ENCODE measurements around the gene GJB1.
"Not testable (repeated sequence)": the region's sequence is repeated elsewhere in the genome, so short reads cannot be mapped to it uniquely, and the experiment has no call there.

The GJB1 gene

GRCh38 chrX:71222929-71223328 is at the start of gene GJB1:
TSS of gene GJB1 (plus strand) at chrX:71223224. CDS start at chrX:71223708, 484 bp downstream.
- DNase-seq = no peak

GRCh38 chrX:71173440-71173839 is 49.6 kb upstream of the GJB1 start:
- DNase-seq = no peak

GRCh38 chrX:71174795-71175194 is 48.2 kb upstream of the GJB1 start:
- DNase-seq = no peak

GRCh38 chrX:71175531-71175930 is 47.5 kb upstream of the GJB1 start:
- no peak for DNase-seq

- peak; percentile 31 for DNase-seq
Observed at GRCh38 chrX:71177327-71177726, 45.7 kb upstream of the GJB1 start.

DNA sequence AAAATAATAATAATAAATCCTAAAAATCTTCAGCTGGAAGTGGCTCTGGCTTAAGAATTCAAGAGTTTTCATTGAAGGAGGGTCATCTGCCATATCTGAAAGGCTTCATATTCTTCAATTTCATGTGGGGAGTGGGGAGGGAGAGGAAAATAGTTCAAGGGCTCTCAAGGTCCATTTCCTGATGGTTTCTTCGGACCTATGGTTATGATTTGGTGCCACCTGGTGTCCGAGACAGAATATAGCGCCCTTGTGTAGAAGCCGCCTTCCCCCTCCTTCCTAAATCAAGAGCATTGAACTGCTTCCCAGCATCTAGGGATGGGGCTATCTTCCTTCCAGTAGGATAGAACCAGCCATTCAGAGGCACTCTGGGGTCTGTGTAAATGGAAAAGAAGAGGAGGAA is 44.1 kb upstream of the GJB1 start:
- DNase-seq = peak; percentile 55

- DNase-seq = not testable (repeated sequence)
Observed at GRCh38 chrX:71180579-71181265, 42.3 kb upstream of the GJB1 start.

GRCh38 chrX:71181558-71181909 is 41.5 kb upstream of the GJB1 start:
- DNase-seq = no peak

GRCh38 chrX:71181910-71182799 is 40.9 kb upstream of the GJB1 start:
- peak; percentile 98 for DNase-seq

GRCh38 chrX:71182871-71183270 is 40.2 kb upstream of the GJB1 start:
- no peak for DNase-seq

GRCh38 chrX:71183341-71183740 is 39.7 kb upstream of the GJB1 start:
- no peak for DNase-seq

- no peak for DNase-seq
Observed at GRCh38 chrX:71184092-71184491, 38.9 kb upstream of the GJB1 start.

GRCh38 chrX:71184803-71185495 is 38.1 kb upstream of the GJB1 start:
- DNase-seq = no peak

DNA sequence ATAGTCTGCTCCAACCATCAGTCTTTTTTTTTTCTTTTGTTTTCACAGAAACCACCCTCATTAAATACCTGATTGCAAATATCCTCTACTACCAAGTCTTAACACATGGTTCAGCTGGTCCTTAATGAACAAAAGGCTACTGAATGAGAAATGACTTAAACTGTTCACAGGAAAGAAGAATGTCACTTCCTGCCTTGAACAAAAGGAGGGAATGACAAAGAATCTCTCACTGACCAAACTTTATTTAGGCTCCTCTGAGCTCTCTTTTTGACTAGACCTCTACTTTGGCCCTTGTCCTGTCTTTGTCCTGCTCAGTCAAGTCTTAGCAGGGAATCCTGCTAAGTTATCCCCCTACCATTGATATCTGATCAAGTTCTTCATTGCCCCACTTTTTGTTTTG is 31.8 kb upstream of the GJB1 start:
- DNase-seq = no peak

DNA sequence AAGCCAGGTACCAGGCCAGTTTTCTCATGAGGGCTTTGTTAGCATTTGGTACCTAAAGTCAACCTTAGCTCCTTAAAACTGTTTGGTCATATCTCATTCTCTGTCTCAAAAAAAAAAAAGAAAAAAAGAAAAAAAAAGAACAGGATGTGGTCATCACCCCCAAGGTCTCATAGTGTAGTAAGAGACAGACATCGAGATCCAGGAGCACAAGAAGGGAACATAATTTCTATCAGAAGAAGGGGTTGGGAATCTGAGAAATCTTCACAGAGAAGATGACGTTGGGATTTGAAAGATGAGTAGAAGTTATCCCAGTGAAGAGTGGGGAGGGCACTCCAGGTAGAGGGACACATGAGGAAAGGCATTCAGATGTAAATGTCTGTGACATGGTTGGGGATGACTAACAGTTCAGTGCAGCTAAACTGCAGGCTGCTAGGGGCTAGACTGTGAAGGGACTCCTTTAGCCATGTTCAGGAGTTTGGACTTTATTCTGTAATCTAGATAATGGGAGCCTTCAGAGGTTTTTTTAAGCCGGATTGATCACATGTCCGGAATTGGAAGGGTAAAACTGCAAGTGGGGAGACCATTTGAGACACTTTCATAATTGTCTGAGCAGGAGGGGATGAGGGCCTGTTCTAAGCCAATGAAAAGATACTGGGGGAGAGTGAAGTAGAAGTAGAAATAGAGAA is 26.9 kb upstream of the GJB1 start:
- no peak for DNase-seq

DNA sequence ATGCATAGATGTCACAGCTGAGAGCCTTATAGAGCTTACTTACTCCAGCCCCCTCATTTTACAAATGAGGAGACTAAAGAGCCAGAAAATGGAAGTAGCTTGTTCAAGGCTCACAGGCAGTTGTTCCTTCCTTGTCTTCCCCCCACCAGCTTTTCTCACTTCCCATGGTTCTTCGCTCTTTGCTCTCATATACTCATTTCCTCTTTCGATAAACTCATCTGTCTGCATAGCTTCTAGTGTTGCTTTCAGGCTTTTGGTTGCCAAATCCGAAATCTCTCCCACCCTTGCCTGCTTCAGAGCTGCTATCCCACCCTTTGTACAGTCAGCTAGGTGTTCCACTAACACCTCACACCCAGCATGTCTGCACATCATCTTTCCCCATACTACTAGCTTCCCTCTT is 25.0 kb upstream of the GJB1 start:
- no peak for DNase-seq

DNA sequence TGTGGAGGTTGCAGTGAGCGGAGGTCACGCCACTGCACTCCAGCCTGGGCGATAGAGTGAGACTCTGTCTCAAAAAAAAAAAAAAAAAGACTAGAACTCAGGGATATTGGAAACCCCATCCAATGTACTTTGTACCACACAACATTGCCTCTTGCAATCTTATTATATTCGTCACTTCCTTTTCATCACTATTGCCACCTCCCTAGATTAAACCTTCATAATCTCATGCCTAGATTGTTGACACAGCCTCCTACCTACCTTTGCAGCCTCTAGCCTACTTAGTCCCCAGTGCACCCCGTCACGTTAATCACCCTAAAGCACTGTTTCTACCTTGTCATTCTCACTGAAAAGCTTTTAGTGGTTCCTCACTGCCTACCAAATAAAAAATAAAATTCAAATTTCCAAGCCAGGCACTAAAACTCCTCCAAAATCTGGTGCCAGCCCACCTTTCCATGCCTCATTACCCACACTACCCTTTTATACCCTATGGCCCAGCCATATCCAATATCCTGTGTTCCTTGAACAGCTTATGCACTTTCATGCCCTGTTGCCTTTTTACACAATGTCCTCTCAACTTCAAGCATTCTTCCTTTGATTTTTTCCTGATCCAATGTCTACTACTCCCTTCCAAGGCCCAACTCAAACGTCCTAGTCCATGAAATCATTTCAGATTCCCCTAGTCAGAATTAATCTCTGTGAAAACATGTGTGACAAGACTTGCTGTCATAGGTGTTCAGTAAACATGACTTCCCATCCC is 23.6 kb upstream of the GJB1 start:
- no peak for DNase-seq

GRCh38 chrX:71210816-71211215 is 12.2 kb upstream of the GJB1 start:
- peak; percentile 65 for DNase-seq

DNA sequence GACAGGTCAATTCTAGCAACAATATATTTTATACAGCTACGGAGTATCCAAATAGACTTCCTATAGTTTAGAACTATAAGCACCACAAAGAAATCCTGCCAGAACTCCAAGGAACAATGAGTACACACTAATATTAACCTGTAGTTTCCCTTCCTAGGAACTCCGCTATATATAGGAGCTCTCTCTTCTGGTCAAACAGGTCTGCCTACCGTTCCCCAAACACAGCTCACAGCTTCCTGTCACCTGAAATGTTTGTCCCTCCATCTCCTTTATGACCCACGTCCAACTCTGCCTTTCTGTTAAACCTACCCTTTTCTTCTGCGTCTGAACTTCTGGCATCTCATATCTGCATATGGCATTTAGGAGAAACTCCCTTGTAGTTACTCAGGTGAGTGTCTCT is 10.5 kb upstream of the GJB1 start:
- no peak for DNase-seq

DNA sequence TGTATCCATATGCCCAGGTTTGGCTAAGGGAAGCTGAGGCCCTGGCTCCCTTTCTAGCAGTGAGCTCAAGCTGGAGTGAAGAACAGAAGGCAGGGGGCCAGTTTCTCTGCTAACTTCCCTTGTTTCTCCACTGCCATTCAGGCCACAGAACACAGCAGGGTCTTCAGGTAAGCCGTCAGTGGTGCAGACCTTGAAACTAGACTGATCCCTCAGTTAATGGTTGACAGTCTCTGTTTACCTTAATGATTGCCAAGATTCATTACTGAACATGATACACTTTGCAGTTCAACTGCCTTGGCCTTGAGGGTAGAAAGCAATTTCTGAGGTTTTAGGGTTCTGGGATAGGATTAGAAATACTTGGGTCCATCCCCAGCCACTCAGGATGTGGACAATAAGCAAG is 8.9 kb upstream of the GJB1 start:
- no peak for DNase-seq

DNA sequence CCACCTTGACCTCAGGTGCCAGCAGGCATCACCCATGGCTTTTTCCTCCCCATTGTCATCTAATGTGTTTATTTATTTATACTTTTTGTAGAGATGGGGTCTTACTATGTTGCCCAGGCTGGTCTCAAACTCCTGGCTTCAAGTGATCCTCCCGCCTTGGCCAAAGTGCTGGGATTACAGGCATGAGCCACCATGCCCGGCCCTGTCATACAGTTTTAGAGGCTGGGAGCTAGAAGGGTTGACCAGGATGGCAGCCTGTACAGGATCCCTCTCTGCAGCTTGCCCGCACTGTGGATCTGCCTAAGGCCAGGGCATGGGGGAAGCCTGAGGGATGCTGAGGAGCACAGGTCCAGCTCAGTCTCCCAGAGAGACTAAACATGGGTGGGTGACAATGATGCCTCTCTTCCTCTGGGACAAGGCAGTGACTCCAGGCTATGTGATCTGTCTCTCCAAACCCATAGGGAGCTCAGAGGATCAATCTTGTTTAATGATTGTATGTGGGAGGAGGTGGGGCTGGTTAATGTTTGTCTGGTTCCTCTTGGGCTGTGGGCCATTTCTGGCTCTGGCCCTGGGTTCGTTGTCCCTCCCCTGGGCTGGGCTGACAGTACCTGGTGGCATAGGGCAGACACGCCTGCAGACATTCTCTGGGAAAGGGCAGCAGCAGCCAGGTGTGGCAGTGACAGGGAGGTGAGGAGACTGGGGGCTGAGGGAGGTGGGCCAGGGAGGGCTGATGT is 8.3 kb upstream of the GJB1 start:
- no peak for DNase-seq

All from fibroblast of skin of right biceps (primary cell).